ENCODE data around the gene ADGRL3.

GRCh38 chr4:61541459-61541858 is 341.3 kb downstream of the ADGRL3 start:
- TF ChIP-seq CTCF (IDR thresholded peaks at IDR 0.05) (no peak), POLR2A (IDR thresholded peaks at IDR 0.05) (no peak), POLR2AphosphoS5 (IDR thresholded peaks at IDR 0.05) (no peak)
